Type B pancreatic cell (in vitro differentiated cells): ENCODE results near the gene TAP1. TPM values are rescaled to one million over a fixed set of nuclear protein-coding genes. Genes with fewer than 3 reads are reported as not detected.

Experiments
- DNase-seq: peaks from one replicate; pipeline ENCODE4 v3.0.0; 2021; ENCODE audit warnings: mixed read lengths; ENCODE audit not compliant: unreplicated experiment; ENCODE audit errors: extremely low spot score
- H3K27ac Mint-ChIP-seq: 2 replicates; pipeline ENCODE4 v1.8.0; 2021; ENCODE audit warnings: mild to moderate bottlenecking, mixed read lengths
- H3K27me3 Mint-ChIP-seq: 2 replicates; pipeline ENCODE4 v1.8.0; 2021; ENCODE audit warnings: mixed read lengths
- H3K36me3 Mint-ChIP-seq: 2 replicates; pipeline ENCODE4 v1.8.0; 2021; ENCODE audit warnings: mixed read lengths
- H3K4me1 Mint-ChIP-seq: one replicate; pipeline ENCODE4 v1.8.0; 2021; ENCODE audit warnings: mixed read lengths; ENCODE audit not compliant: unreplicated experiment
- H3K4me3 Mint-ChIP-seq: 2 replicates; pipeline ENCODE4 v1.8.0; 2021; ENCODE audit warnings: mild to moderate bottlenecking, mixed read lengths
- H3K9me3 Mint-ChIP-seq: 2 replicates; pipeline ENCODE4 v1.8.0; 2021; ENCODE audit warnings: mixed read lengths
- total RNA-seq: library from RNA; stranded (reverse); gene quantifications from 2 replicates; pipeline ENCODE4 v1.2.1, GENCODE V29; 2021; ENCODE audit warnings: low replicate concordance
- TF ChIP-seq, protein P1 (sequence below): fragments of 200-600 bp; sonication (generic); conservative IDR thresholded peaks from 2 replicates; pipeline ENCODE4 v1.5.0; 2021; ENCODE audit warnings: antibody characterized with exemption, mild to moderate bottlenecking

TAP1 gene
- total RNA-seq, 1 donor from 2014 or later, result 16.7 TPM

DNA sequence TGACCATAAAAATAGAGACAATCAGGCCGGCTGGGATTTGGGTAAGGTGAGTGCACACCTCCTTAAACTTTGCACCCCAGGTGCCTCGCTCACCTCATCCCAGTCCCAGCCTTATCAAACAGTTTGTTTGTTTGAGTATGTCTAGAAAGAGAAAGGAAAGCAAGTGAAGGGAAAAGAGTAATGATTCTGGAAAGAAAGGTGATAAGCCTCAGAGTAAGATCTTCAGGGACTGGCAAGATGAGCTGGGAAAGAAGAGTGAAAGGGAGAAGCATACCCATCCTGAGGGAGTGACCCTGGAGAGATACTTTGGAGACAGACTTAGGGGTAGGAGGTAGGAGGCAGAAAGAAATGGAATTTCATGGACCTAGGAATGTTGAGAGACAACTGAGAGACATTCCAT is 16.6 kb downstream of the TAP1 start:
- TF ChIP-seq, protein P1, sequence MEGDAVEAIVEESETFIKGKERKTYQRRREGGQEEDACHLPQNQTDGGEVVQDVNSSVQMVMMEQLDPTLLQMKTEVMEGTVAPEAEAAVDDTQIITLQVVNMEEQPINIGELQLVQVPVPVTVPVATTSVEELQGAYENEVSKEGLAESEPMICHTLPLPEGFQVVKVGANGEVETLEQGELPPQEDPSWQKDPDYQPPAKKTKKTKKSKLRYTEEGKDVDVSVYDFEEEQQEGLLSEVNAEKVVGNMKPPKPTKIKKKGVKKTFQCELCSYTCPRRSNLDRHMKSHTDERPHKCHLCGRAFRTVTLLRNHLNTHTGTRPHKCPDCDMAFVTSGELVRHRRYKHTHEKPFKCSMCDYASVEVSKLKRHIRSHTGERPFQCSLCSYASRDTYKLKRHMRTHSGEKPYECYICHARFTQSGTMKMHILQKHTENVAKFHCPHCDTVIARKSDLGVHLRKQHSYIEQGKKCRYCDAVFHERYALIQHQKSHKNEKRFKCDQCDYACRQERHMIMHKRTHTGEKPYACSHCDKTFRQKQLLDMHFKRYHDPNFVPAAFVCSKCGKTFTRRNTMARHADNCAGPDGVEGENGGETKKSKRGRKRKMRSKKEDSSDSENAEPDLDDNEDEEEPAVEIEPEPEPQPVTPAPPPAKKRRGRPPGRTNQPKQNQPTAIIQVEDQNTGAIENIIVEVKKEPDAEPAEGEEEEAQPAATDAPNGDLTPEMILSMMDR, result no peak
- Mint-ChIP-seq H3K27me3 (peaks cover 18% of the 10 kb centered on the region), H3K4me3 (peak overlapping the region; percentile 94), H3K27ac (no peak overlapping the region), H3K4me1 (no peaks in the 10 kb centered on the region), H3K36me3 (peaks cover 9% of the 10 kb centered on the region), H3K9me3 (no peaks in the 10 kb centered on the region)
- no peak for DNase-seq

DNA sequence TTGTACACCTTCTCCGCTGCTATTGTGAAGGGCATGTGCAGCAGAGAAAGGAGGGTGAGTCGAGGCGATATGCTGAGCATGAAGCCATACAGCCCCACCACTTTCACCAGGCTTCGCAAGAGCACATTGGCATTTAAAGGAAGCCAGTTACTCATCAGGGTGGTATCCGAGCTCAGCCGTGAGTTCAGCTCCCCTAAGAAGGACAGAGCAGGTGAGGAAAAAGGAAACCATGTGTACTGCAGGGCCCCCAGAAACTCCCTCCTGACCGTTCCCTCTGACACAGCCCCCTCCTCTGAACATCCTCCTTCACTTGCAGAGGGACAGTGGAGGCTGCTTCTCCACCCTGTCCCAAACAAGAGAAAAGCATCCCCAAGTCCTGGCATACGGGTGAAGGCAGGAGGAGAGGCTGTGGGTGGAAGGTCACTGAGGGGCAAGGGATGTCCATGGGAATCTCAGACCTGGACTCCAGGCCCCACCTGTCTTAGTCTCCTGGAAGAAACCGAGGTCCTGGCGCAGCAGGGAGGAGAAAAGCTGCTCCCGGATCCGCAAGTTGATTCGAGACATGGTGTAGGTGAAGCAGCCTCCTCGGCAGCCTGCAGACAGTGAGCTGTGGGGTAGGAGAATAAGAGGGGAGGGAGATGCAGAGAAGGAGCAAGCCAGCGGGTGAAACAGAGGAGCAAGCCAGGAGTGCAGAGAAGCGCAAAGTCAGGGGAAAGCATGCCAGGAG is 18.2 kb downstream of the TAP1 start:
- Mint-ChIP-seq H3K9me3 (no peaks in the 10 kb centered on the region), H3K36me3 (peaks cover 9% of the 10 kb centered on the region), H3K4me1 (no peaks in the 10 kb centered on the region), H3K27ac (no peak overlapping the region), H3K4me3 (no peak overlapping the region), H3K27me3 (peaks cover 13% of the 10 kb centered on the region)
- TF ChIP-seq, protein P1, result no peak
- no peak for DNase-seq

DNA sequence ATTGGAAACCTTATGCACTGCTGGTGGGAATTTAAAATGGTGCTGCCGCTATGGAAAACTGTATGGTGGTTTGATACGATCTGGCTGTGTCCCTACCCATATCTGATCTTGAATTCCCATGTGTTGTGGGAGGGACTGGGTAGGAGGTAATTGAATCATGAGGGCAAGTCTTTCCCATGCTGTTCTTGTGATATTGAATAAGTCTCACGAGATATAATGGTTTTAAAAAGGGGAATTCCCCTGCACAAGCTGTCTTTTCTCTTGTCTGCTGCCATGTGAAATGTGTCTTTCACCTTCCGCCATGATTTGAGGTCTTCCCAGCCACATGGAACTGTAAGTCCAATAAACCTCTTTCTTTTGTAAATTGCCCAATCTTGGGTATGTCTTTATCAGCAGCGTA is 19.8 kb downstream of the TAP1 start:
- H3K27ac Mint-ChIP-seq, result no peak overlapping the region

DNA sequence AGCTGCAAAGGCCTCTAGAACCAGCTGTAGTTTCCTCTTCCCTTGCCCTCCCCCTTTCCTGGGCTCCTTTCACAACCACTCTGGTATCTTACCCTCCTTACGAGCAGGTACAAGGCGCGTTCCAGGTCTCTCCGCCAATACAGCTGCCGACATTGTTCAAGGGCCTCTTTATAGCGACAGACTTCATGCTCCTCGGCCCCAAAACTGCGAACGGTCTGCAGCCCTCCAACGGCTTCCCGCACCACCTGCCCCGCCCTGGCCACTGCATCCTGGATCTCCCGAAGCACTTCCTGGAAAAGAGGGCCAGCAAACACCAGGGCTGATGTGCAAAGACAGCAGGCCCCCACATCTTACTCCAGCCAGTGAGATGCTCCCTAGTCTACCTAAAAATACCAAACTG is 21.0 kb downstream of the TAP1 start:
- Mint-ChIP-seq H3K4me3 (no peak overlapping the region), H3K27me3 (peaks cover 13% of the 10 kb centered on the region)
- TF ChIP-seq, protein P1, result no peak

More for the DNA sequence above, 19.8 kb downstream of the TAP1 start:
- H3K36me3 Mint-ChIP-seq, result peaks cover 12% of the 10 kb centered on the region
- DNase-seq, result no peak
- H3K9me3 Mint-ChIP-seq, result no peaks in the 10 kb centered on the region
- TF ChIP-seq, protein P1, result no peak
- H3K4me3 Mint-ChIP-seq, result no peak overlapping the region
- no peaks in the 10 kb centered on the region for H3K4me1 Mint-ChIP-seq
- H3K27me3 Mint-ChIP-seq, result peaks cover 13% of the 10 kb centered on the region

DNA sequence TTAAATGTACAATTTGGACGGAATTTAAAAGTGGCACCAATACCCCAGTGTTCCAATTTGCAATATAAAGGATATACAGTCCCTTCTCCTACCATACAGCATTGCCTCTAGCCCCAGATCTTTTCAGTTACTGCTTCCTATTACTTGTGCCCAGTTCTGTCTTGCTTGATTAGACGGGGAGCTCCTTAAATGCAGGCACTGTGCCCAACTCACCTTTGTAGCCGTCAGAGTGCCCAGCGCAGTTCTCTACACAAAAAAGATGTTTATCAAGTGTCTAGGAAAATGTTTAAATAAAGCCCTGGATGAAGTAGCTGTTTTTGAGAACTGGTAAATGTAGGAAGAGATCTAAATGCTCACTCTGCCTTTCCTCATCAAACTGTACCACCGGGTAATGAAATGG is 22.6 kb downstream of the TAP1 start:
- Mint-ChIP-seq H3K4me3 (no peak overlapping the region), H3K4me1 (peaks cover 3% of the 10 kb centered on the region), H3K9me3 (no peaks in the 10 kb centered on the region), H3K27me3 (peaks cover 10% of the 10 kb centered on the region), H3K27ac (no peak overlapping the region), H3K36me3 (peaks cover 9% of the 10 kb centered on the region)
- DNase-seq, result no peak
- TF ChIP-seq, protein P1, result no peak

More for the DNA sequence above, 21.0 kb downstream of the TAP1 start:
- Mint-ChIP-seq H3K27ac (no peak overlapping the region), H3K4me1 (no peaks in the 10 kb centered on the region), H3K36me3 (peaks cover 12% of the 10 kb centered on the region), H3K9me3 (no peaks in the 10 kb centered on the region)
- DNase-seq, result no peak
